Breast epithelium (tissue), 4 donors: ENCODE measurements around the gene EIF3K. TPM values are rescaled to one million over a fixed set of nuclear protein-coding genes. Genes with fewer than 3 reads are reported as not detected.
A peak's percentile ranks its signal among the peaks of the same experiment; 100 is the strongest.

Experiments
- DNase-seq, 2 donors: peaks; one replicate each; pipeline ENCODE4 v3.0.0-alpha.2; 2019; ENCODE audit warnings: low spot score in 2 of 2
- H3K27ac ChIP-seq, 2 donors: fragments of 200-600 bp; sonication (generic) in 1 of 2; one replicate each; pipeline ENCODE4 v1.5.1; 2016 to 2019; ENCODE audit warnings: mild to moderate bottlenecking in 1 of 2
- H3K27me3 ChIP-seq, 2 donors: fragments of 200-600 bp; sonication (generic) in 1 of 2; one replicate each; pipeline versions ENCODE4 v1.5.1 to v1.6.0; 2017 to 2019; ENCODE audit warnings: control low read depth in 1 of 2, mild to moderate bottlenecking in 1 of 2
- H3K36me3 ChIP-seq: fragments of 200-600 bp; one replicate; pipeline ENCODE4 v1.5.1; 2019
- H3K4me1 ChIP-seq, 2 donors: fragments of 200-600 bp; sonication (generic); one replicate each; pipeline ENCODE4 v1.5.1; 2016 to 2019; ENCODE audit warnings: control low read depth in 1 of 2
- H3K4me3 ChIP-seq, 3 donors: fragments of 200-600 bp; sonication (generic); 1 replicate in 2 of 3; 2 replicates in 1 of 3; pipeline ENCODE4 v1.5.1; 2016 to 2019; ENCODE audit warnings: mild to moderate bottlenecking in 3 of 3, moderate library complexity in 2 of 3
- H3K9me3 ChIP-seq, 2 donors: fragments of 200-600 bp; sonication (generic) in 1 of 2; one replicate each; pipeline ENCODE4 v1.5.1; 2016 to 2019; ENCODE audit warnings: control low read depth in 1 of 2
- CTCF ChIP-seq, 3 donors: fragments of 450-650 bp; IDR thresholded peaks; one replicate each; pipeline ENCODE4 v1.5.1; 2016 to 2017; ENCODE audit warnings: antibody characterized with exemption in 3 of 3, mild to moderate bottlenecking in 3 of 3, moderate library complexity in 3 of 3
- POLR2A ChIP-seq: fragments of 450-650 bp; IDR thresholded peaks from one replicate; pipeline ENCODE4 v1.6.1; 2016; ENCODE audit warnings: antibody characterized with exemption, mild to moderate bottlenecking, moderate library complexity
- POLR2AphosphoS5 ChIP-seq, 3 donors: sonication (generic); formaldehyde crosslinking; IDR thresholded peaks; one replicate each; pipeline ENCODE4 v1.6.1; 2017; ENCODE audit warnings: antibody characterized with exemption in 3 of 3
- intact Hi-C: fragments of 100-400 bp; cut with DNase I; formaldehyde crosslinking; loops from one replicate; pipeline ENCODE4 v1.15.1; 2023; ENCODE audit warnings: low total_unique reads
- total RNA-seq, 3 donors: library from RNA; depleted of rRNA; stranded (reverse); fragments of >200 nt; gene quantifications; one replicate each; pipeline ENCODE4 v1.1.0, GENCODE V29; 2016

Gene EIF3K
- total RNA-seq, 3 donors from 2014 or later: 401 to 562 (median 420) TPM

- Histone ChIP-seq H3K27ac (peak overlapping the region; percentile 98 to 99), H3K27me3 (no peaks in the 10 kb centered on the region), H3K4me1 (peaks cover 27 to 52% of the 10 kb centered on the region in 2 donors), H3K9me3 (no peaks in the 10 kb centered on the region), H3K36me3 (no peaks in the 10 kb centered on the region), H3K4me3 (no peak overlapping the region)
- TF ChIP-seq POLR2AphosphoS5 (IDR thresholded peaks at IDR 0.05) (no peak), POLR2A (no peak), CTCF (IDR thresholded peaks at IDR 0.05) (no peak)
- no peak for DNase-seq
- intact Hi-C loops: no loop called here
Measured at GRCh38 chr19:38682195-38682867, 63.3 kb downstream of the EIF3K start.

- H3K4me1 ChIP-seq: peaks cover 27 to 52% of the 10 kb centered on the region in 2 donors
- H3K27me3 ChIP-seq: no peaks in the 10 kb centered on the region
- H3K27ac ChIP-seq: peak overlapping the region; percentile 98 to 99
- H3K9me3 ChIP-seq: no peaks in the 10 kb centered on the region
- no peaks in the 10 kb centered on the region for H3K36me3 ChIP-seq
- intact Hi-C loops: no loop called here
- H3K4me3 ChIP-seq: peak overlapping the region in 1 of 3 donors; percentile 39
- TF ChIP-seq POLR2AphosphoS5 (IDR thresholded peaks at IDR 0.05) (no peak), CTCF (IDR thresholded peaks at IDR 0.05) (no peak), POLR2A (no peak)
- no peak for DNase-seq
Measured at GRCh38 chr19:38682872-38683392, 63.9 kb downstream of the EIF3K start.

GRCh38 chr19:38683393-38684077, 64.5 kb downstream of the EIF3K start:
- peak; percentile 88 to 97 for DNase-seq

GRCh38 chr19:38684078-38684861, 65.3 kb downstream of the EIF3K start:
- peak in 1 of 2 donors; percentile 78 for DNase-seq
- no peak for TF ChIP-seq POLR2A
- TF ChIP-seq POLR2AphosphoS5 (IDR thresholded peaks at IDR 0.05): peak in 1 of 3 donors; percentile 71
- no peaks in the 10 kb centered on the region for H3K9me3 ChIP-seq
- H3K4me3 ChIP-seq: peak overlapping the region in 1 of 3 donors; percentile 17
- no peaks in the 10 kb centered on the region for H3K27me3 ChIP-seq
- no peaks in the 10 kb centered on the region for H3K36me3 ChIP-seq
- intact Hi-C loops: no loop called here
- peak overlapping the region; percentile 98 to 99 for H3K27ac ChIP-seq
- peaks cover 27 to 41% of the 10 kb centered on the region in 2 donors for H3K4me1 ChIP-seq

More at GRCh38 chr19:38683393-38684077, 64.5 kb downstream of the EIF3K start:
- Histone ChIP-seq H3K27me3 (no peaks in the 10 kb centered on the region), H3K9me3 (no peaks in the 10 kb centered on the region), H3K4me1 (peaks cover 27 to 47% of the 10 kb centered on the region in 2 donors), H3K27ac (peak overlapping the region; percentile 98 to 99), H3K36me3 (no peaks in the 10 kb centered on the region), H3K4me3 (peak overlapping the region in 1 of 3 donors; percentile 39)
- intact Hi-C loops: no loop called here
- TF ChIP-seq CTCF (IDR thresholded peaks at IDR 0.05) (no peak), POLR2A (peak; percentile 21), POLR2AphosphoS5 (IDR thresholded peaks at IDR 0.05) (peak; percentile 84 to 87 (median 86))
